IMR-90 (cell line): Measurements from ENCODE around the gene SAA1. TPM values are rescaled to one million over a fixed set of nuclear protein-coding genes. Genes with fewer than 3 reads are reported as not detected.
"Not testable (repeated sequence)": the region's sequence is repeated elsewhere in the genome, so short reads cannot be mapped to it uniquely, and the experiment has no call there.

ENCODE experiments used
- ATAC-seq: fragments of 200-7000 bp; cut with Tn5 transposase; 2 replicates; pipeline ENCODE4 v1.9.1; 2020; ENCODE audit warnings: low read depth, mild to moderate bottlenecking, moderate library complexity
- BruUV-seq: library from RNA; stranded (reverse); fragments of 400-500 nt; replicated peaks from 2 replicates; lab custom pipeline; 2021; lab: Mats Ljungman, UMichigan
- CTCF ChIA-PET: fragments of 300-600 bp; formaldehyde crosslinking; extraction: SDS; loops from one replicate; lab custom pipeline; 2021; ENCODE audit warnings: antibody characterized with exemption; lab: Yijun Ruan, JAX
- POLR2A ChIA-PET: fragments of 300-600 bp; sonication (Branson Sonifier 250); formaldehyde crosslinking; loops from one replicate; lab custom pipeline; 2022; ENCODE audit warnings: antibody characterized with exemption; ENCODE audit not compliant: unreplicated experiment; lab: Charles Lee
- DNase-seq: peaks from one replicate; pipeline ENCODE4 v3.0.0; 2013
- H2AFZ ChIP-seq: replicated peaks from 2 replicates; pipeline ENCODE3; 2013; ENCODE audit warnings: low read length, mild to moderate bottlenecking; ENCODE audit not compliant: poor library complexity
- H2AK5ac ChIP-seq: 2 replicates; pipeline ENCODE4 v1.6.1; 2013; ENCODE audit warnings: low read depth, low read length, inconsistent platforms
- H2AK9ac ChIP-seq: replicated peaks from 2 replicates; pipeline ENCODE3; 2013; ENCODE audit warnings: mild to moderate bottlenecking, low read depth, low read length, moderate library complexity; ENCODE audit not compliant: poor library complexity
- H2BK120ac ChIP-seq: 2 replicates; pipeline ENCODE4 v1.6.1; 2013; ENCODE audit warnings: low read depth, low read length, inconsistent platforms
- H2BK15ac ChIP-seq: 3 replicates; pipeline ENCODE4 v1.6.1; 2013; ENCODE audit warnings: low read depth, low read length, inconsistent platforms
- H2BK20ac ChIP-seq: 2 replicates; pipeline ENCODE4 v1.6.1; 2013; ENCODE audit warnings: low read depth, mild to moderate bottlenecking, inconsistent platforms, low read length, moderate library complexity
- H2BK5ac ChIP-seq: 2 replicates; pipeline ENCODE4 v1.6.1; 2013; ENCODE audit warnings: mild to moderate bottlenecking, low read depth, low read length, inconsistent platforms; ENCODE audit not compliant: poor library complexity, severe bottlenecking
- H3K14ac ChIP-seq: replicated peaks from 2 replicates; pipeline ENCODE4 v1.6.1; 2013; ENCODE audit warnings: low read depth, low read length, inconsistent platforms
- H3K18ac ChIP-seq: 2 replicates; pipeline ENCODE4 v1.6.1; 2013; ENCODE audit warnings: low read depth, low read length, control low read depth
- H3K23ac ChIP-seq: 2 replicates; pipeline ENCODE4 v1.6.1; 2013; ENCODE audit warnings: low read depth, low read length, inconsistent platforms
- H3K27ac ChIP-seq: 2 replicates; pipeline ENCODE4 v1.5.1; 2013; ENCODE audit warnings: mild to moderate bottlenecking, control low read depth, low read length; ENCODE audit not compliant: insufficient read depth
- H3K27me3 ChIP-seq: 2 replicates; pipeline ENCODE4 v1.6.1; 2013; ENCODE audit warnings: low read length; ENCODE audit not compliant: control insufficient read depth, insufficient read depth
- H3K36me3 ChIP-seq: 2 replicates; pipeline ENCODE4 v1.6.1; 2013; ENCODE audit warnings: low read length, mixed read lengths; ENCODE audit not compliant: control insufficient read depth, insufficient read depth
- H3K4ac ChIP-seq: 2 replicates; pipeline ENCODE4 v1.6.1; 2013; ENCODE audit warnings: low read depth, low read length, inconsistent platforms
- H3K4me1 ChIP-seq: 2 replicates; pipeline ENCODE4 v1.6.1; 2013; ENCODE audit warnings: low read length, mixed read lengths; ENCODE audit not compliant: control insufficient read depth, insufficient read depth
- H3K4me2 ChIP-seq: 2 replicates; pipeline ENCODE4 v1.6.1; 2013; ENCODE audit warnings: low read depth, mild to moderate bottlenecking, control low read depth, low read length, moderate library complexity
- H3K4me3 ChIP-seq: 2 replicates; pipeline ENCODE4 v1.5.1; 2013; ENCODE audit warnings: low read depth, mild to moderate bottlenecking, control low read depth, low read length, moderate library complexity; ENCODE audit not compliant: insufficient read depth
- H3K56ac ChIP-seq: 2 replicates; pipeline ENCODE4 v1.6.1; 2013; ENCODE audit warnings: low read length, inconsistent platforms; ENCODE audit not compliant: insufficient read depth; ENCODE audit errors: extremely low read depth
- H3K79me1 ChIP-seq, 2 experiments: 2 replicates each; pipeline ENCODE4 v1.6.1; 2013; ENCODE audit warnings: low read length in 2 of 2, inconsistent platforms in 1 of 2, low read depth in 1 of 2
- H3K9ac ChIP-seq: 2 replicates; pipeline ENCODE4 v1.6.1; 2013; ENCODE audit warnings: low read depth, low read length, control low read depth
- H3K9me1 ChIP-seq: 2 replicates; pipeline ENCODE4 v1.6.1; 2013; ENCODE audit warnings: low read length, inconsistent platforms; ENCODE audit not compliant: insufficient read depth
- H3K9me3 ChIP-seq: 2 replicates; pipeline ENCODE4 v1.6.1; 2013; ENCODE audit warnings: low read length; ENCODE audit not compliant: control insufficient read depth, insufficient read depth
- H4K20me1 ChIP-seq: 2 replicates; pipeline ENCODE4 v1.6.1; 2013; ENCODE audit warnings: low read length, inconsistent platforms; ENCODE audit not compliant: insufficient read depth
- H4K5ac ChIP-seq: 2 replicates; pipeline ENCODE4 v1.6.1; 2013; ENCODE audit warnings: mild to moderate bottlenecking, low read depth, low read length, control low read depth
- H4K8ac ChIP-seq, 2 experiments: 2 replicates each; pipeline ENCODE4 v1.6.1; 2013; ENCODE audit warnings: low read depth in 2 of 2, low read length in 2 of 2, control low read depth in 1 of 2, inconsistent platforms in 1 of 2
- H4K91ac ChIP-seq: 2 replicates; pipeline ENCODE4 v1.6.1; 2013; ENCODE audit warnings: low read depth, low read length, inconsistent platforms; ENCODE audit not compliant: insufficient read depth
- WGBS, 2 experiments: methylation state at CpG; one replicate each; pipeline versions ENCODE4 v1.1.5 to v1.1.7; 2013; ENCODE audit warnings: missing lambda C conversion rate in 2 of 2; ENCODE audit not compliant: insufficient read length in 1 of 2; ENCODE audit errors: extremely low coverage in 2 of 2; 5-methylcytosine and 5-hydroxymethylcytosine counted together
- dilution Hi-C: fragments of 300-500 bp; cut with HindIII; formaldehyde crosslinking; loops from one replicate; pipeline ENCODE4 v1.14.3; 2018; ENCODE audit warnings: low sequenced_read_pairs; ENCODE audit not compliant: unreplicated experiment
- in situ Hi-C: fragments of 300-500 bp; cut with MboI; formaldehyde crosslinking; loops from 3 replicates; pipeline ENCODE4 v1.14.3; 2019; ENCODE audit warnings: low sequenced_read_pairs, inconsistent platforms, mixed read lengths
- intact Hi-C: fragments of 100-400 bp; cut with micrococcal nuclease; formaldehyde crosslinking; loops from 2 replicates; pipeline ENCODE4 v1.10.0; 2022
- polyA plus RNA-seq, 3 experiments: library from polyadenylated mRNA; depleted of rRNA; stranded (reverse); fragments of >200 nt; gene quantifications; 2 replicates each; pipeline ENCODE4 v1.2.3, GENCODE V29; 2012; ENCODE audit warnings: low replicate concordance in 1 of 3
- total RNA-seq: library from RNA; depleted of rRNA; stranded (reverse); fragments of >200 nt; gene quantifications from 2 replicates; pipeline ENCODE4 v1.2.3, GENCODE V29; 2012

The SAA1 gene
- total and polyA plus RNA-seq, 2 of the 4 experiments (the other 2 are of a cell fraction) = not detected

GRCh38 chr11:18247191-18247581, 18.9 kb upstream of the SAA1 start:
- H3K56ac ChIP-seq, H2AK5ac ChIP-seq, H2AFZ ChIP-seq, H3K4me3 ChIP-seq, H3K9me3 ChIP-seq, H2BK5ac ChIP-seq, H2BK120ac ChIP-seq, CTCF ChIA-PET, H2BK15ac ChIP-seq, in situ Hi-C loops, H3K4ac ChIP-seq, H3K9ac ChIP-seq, H3K9me1 ChIP-seq, POLR2A ChIA-PET, H3K79me1 ChIP-seq, H3K18ac ChIP-seq, H3K4me1 ChIP-seq, H3K27ac ChIP-seq, intact Hi-C loops, DNase-seq, BruUV-seq, H3K36me3 ChIP-seq, ATAC-seq, H2AK9ac ChIP-seq, H4K91ac ChIP-seq, H2BK20ac ChIP-seq, H3K23ac ChIP-seq, H4K8ac ChIP-seq, H3K27me3 ChIP-seq, dilution Hi-C loops, H4K5ac ChIP-seq, H3K14ac ChIP-seq, H4K20me1 ChIP-seq, H3K4me2 ChIP-seq: not testable (repeated sequence)
- WGBS, 2 experiments = no CpG with 5 or more reads among the region's 6 CpGs
